Natural killer cell (primary cell): ENCODE measurements around the gene USP24. TPM values are rescaled to one million over a fixed set of nuclear protein-coding genes. Genes with fewer than 3 reads are reported as not detected.

Experiments used
- ATAC-seq, 3 donors: fragments of 150-1000 bp in 2 of 3; fragments of 200-7000 bp in 1 of 3; cut with Tn5 transposase; 1 replicate in 1 of 3; 2 replicates in 2 of 3; pipeline ENCODE4 v1.10.0; 2021; ENCODE audit warnings: mild to moderate bottlenecking in 2 of 3, moderate library complexity in 2 of 3
- DNase-seq, 2 donors: peaks; one replicate each; pipeline versions ENCODE4 v3.0.0 to v3.0.0-alpha.2; 2013 to 2021; ENCODE audit warnings: mixed read lengths in 1 of 2
- H3K27ac ChIP-seq: one replicate; pipeline ENCODE4 v1.5.1; 2013; ENCODE audit warnings: mild to moderate bottlenecking, low read length
- H3K27me3 ChIP-seq: one replicate; pipeline ENCODE4 v1.6.1; 2013; ENCODE audit warnings: low read length; ENCODE audit not compliant: control insufficient read depth, insufficient read depth
- H3K36me3 ChIP-seq: one replicate; pipeline ENCODE4 v1.6.1; 2013; ENCODE audit warnings: low read length; ENCODE audit not compliant: control insufficient read depth, insufficient read depth
- H3K4me1 ChIP-seq: one replicate; pipeline ENCODE4 v1.6.1; 2013; ENCODE audit warnings: low read length; ENCODE audit not compliant: control insufficient read depth, insufficient read depth
- H3K4me3 ChIP-seq: one replicate; pipeline ENCODE4 v1.5.1; 2013; ENCODE audit warnings: low read length
- H3K9me3 ChIP-seq: one replicate; pipeline ENCODE4 v1.6.1; 2013; ENCODE audit warnings: low read length; ENCODE audit not compliant: control insufficient read depth, insufficient read depth
- H3K27ac Mint-ChIP-seq, 2 donors: one replicate each; pipeline ENCODE4 v1.8.0; 2022; ENCODE audit warnings: mild to moderate bottlenecking in 2 of 2, mixed read lengths in 2 of 2, moderate library complexity in 1 of 2
- H3K27me3 Mint-ChIP-seq, 2 donors: one replicate each; pipeline ENCODE4 v1.8.0; 2022; ENCODE audit warnings: low read depth in 2 of 2, mixed read lengths in 2 of 2
- H3K36me3 Mint-ChIP-seq: one replicate; pipeline ENCODE4 v1.8.0; 2022; ENCODE audit warnings: mixed read lengths
- H3K4me1 Mint-ChIP-seq, 2 donors: one replicate each; pipeline ENCODE4 v1.8.0; 2022; ENCODE audit warnings: mixed read lengths in 2 of 2
- H3K4me3 Mint-ChIP-seq: one replicate; pipeline ENCODE4 v1.8.0; 2022; ENCODE audit warnings: mild to moderate bottlenecking, moderate library complexity, mixed read lengths
- H3K9me3 Mint-ChIP-seq, 2 donors: one replicate each; pipeline ENCODE4 v1.8.0; 2022; ENCODE audit warnings: mixed read lengths in 2 of 2
- CTCF ChIP-seq: fragments of 200-600 bp; IDR thresholded peaks from one replicate; pipeline ENCODE4 v1.8.0; 2022; ENCODE audit warnings: antibody characterized with exemption
- WGBS: methylation state at CpG from one replicate; pipeline ENCODE4 v1.1.7; 2013; ENCODE audit warnings: missing lambda C conversion rate; ENCODE audit not compliant: insufficient coverage; 5-methylcytosine and 5-hydroxymethylcytosine counted together
- intact Hi-C: fragments of 100-400 bp; cut with micrococcal nuclease; formaldehyde crosslinking; loops from one replicate; pipeline ENCODE4 v1.14.2; 2022
- total RNA-seq, 4 donors: library from RNA; stranded (reverse); fragments of 120-200 nt in 1 of 4; gene quantifications; one replicate each; pipeline versions ENCODE4 v1.2.3 to v1.2.4, GENCODE V29; 2013 to 2022

USP24 gene, protein sequence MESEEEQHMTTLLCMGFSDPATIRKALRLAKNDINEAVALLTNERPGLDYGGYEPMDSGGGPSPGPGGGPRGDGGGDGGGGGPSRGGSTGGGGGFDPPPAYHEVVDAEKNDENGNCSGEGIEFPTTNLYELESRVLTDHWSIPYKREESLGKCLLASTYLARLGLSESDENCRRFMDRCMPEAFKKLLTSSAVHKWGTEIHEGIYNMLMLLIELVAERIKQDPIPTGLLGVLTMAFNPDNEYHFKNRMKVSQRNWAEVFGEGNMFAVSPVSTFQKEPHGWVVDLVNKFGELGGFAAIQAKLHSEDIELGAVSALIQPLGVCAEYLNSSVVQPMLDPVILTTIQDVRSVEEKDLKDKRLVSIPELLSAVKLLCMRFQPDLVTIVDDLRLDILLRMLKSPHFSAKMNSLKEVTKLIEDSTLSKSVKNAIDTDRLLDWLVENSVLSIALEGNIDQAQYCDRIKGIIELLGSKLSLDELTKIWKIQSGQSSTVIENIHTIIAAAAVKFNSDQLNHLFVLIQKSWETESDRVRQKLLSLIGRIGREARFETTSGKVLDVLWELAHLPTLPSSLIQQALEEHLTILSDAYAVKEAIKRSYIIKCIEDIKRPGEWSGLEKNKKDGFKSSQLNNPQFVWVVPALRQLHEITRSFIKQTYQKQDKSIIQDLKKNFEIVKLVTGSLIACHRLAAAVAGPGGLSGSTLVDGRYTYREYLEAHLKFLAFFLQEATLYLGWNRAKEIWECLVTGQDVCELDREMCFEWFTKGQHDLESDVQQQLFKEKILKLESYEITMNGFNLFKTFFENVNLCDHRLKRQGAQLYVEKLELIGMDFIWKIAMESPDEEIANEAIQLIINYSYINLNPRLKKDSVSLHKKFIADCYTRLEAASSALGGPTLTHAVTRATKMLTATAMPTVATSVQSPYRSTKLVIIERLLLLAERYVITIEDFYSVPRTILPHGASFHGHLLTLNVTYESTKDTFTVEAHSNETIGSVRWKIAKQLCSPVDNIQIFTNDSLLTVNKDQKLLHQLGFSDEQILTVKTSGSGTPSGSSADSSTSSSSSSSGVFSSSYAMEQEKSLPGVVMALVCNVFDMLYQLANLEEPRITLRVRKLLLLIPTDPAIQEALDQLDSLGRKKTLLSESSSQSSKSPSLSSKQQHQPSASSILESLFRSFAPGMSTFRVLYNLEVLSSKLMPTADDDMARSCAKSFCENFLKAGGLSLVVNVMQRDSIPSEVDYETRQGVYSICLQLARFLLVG (N-terminal part only)
- total RNA-seq, result 100 to 1,000 TPM; 155 TPM
- total RNA-seq (2013), result 128 TPM

GRCh38 chr1:55215194-55216021 is at the start of gene USP24:
Gene USP24 (minus strand): TSS chr1:55215364. CDS start chr1:55215113, 251 bp downstream.
- peak; percentile 82 to 92 (median 91) for ATAC-seq
- intact Hi-C loops, result loop anchor here (2.0 to 5.0 kb wide), 3 partner anchors 27 to 75 kb away; no protein-coding TSS in a partner anchor
- H3K36me3 Mint-ChIP-seq, result no peaks in the 10 kb centered on the region
- no peaks in the 10 kb centered on the region for H3K27me3 Mint-ChIP-seq
- DNase-seq, result peak; percentile 76 to 93
- peaks cover 68 to 69% of the 10 kb centered on the region in 2 donors for H3K4me1 Mint-ChIP-seq
- no peak for TF ChIP-seq CTCF
- Histone ChIP-seq H3K27ac (peak within 1 kb of the TSS; percentile 97), H3K9me3 (no peaks in the 10 kb centered on the region), H3K4me1 (peaks cover 34% of the 10 kb centered on the region), H3K4me3 (peak within 1 kb of the TSS; percentile 82), H3K36me3 (no peaks in the 10 kb centered on the region), H3K27me3 (no peaks in the 10 kb centered on the region)
- WGBS, result under 1% methylated on average over 96 of the region's 96 CpGs
- H3K27ac Mint-ChIP-seq, result peak within 1 kb of the TSS; percentile 98 to 99
- no peaks in the 10 kb centered on the region for H3K9me3 Mint-ChIP-seq
- peak within 1 kb of the TSS; percentile 97 for H3K4me3 Mint-ChIP-seq

DNA sequence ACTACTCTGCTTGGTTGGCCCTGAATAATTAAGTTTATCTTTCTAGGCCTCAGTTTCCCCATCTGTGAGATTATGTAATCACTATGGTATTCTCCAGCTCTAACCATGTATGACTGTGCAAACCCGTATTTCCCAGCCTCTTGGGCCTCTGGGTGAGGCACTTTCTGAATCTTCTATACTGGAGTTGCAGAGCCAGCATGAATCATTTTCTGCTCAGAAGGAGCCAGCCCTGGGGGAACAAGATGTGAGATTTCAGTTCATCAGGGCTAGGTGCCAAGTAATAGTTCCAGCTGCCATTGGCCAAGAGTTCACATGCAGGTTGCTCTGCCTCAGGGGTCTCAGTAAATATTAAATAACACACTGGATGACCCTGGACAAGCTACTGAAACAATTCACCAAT is 47.7 kb upstream of the USP24 start:
- WGBS, result 85% methylated on average over 1 of the region's 1 CpG
- ATAC-seq, result no peak
- intact Hi-C loops, result no loop called here
- no peaks in the 10 kb centered on the region for H3K9me3 Mint-ChIP-seq
- no peak overlapping the region for H3K4me3 Mint-ChIP-seq
- peaks cover 0 to 2% of the 10 kb centered on the region in 2 donors for H3K27me3 Mint-ChIP-seq
- H3K4me1 Mint-ChIP-seq, result peaks cover 8 to 12% of the 10 kb centered on the region in 2 donors
- no peaks in the 10 kb centered on the region for H3K9me3 ChIP-seq
- no peaks in the 10 kb centered on the region for H3K27me3 ChIP-seq
- H3K27ac ChIP-seq, result no peak overlapping the region
- H3K36me3 Mint-ChIP-seq, result no peaks in the 10 kb centered on the region
- DNase-seq, result no peak
- no peak overlapping the region for H3K4me3 ChIP-seq
- no peak for TF ChIP-seq CTCF
- H3K4me1 ChIP-seq, result peaks cover 27% of the 10 kb centered on the region
- H3K27ac Mint-ChIP-seq, result no peak overlapping the region
- no peaks in the 10 kb centered on the region for H3K36me3 ChIP-seq

DNA sequence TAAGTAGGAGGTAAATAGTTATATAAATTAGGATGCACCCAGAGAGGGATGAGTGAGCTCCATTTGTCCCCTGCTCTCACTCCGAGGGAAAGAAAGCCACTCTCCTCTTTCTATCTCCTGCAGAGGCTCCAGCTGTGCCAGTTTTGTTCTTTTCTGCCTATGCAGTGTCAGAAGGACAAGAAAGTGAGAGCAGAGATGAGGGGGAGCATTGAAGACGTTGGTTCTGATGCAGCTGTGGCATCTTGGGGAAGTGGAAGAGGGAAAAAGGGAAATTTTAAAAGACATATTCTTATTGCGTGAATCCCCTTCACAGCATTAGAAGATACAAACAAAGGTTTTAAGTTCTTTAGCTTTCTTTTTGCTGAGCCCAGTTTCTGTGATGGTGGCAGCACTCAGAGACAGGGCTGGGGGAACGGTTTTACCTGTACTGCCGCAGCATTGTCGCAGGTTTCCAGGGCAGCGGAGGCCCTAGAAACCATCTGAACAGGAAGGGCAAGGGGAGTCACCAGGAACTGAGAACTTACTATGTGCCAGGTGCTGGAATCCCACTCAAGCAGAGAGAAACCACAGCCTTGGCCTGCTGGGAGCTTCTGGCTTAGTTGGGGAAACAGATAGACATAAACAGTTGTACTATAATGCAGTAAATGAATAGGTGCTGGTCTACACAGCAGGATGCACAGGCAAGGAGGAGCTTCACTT is 44.9 kb upstream of the USP24 start:
- Histone ChIP-seq H3K9me3 (no peaks in the 10 kb centered on the region), H3K4me3 (no peak overlapping the region), H3K4me1 (peaks cover 28% of the 10 kb centered on the region), H3K36me3 (no peaks in the 10 kb centered on the region), H3K27ac (peak overlapping the region; percentile 63), H3K27me3 (no peaks in the 10 kb centered on the region)
- peaks cover 13 to 18% of the 10 kb centered on the region in 2 donors for H3K4me1 Mint-ChIP-seq
- TF ChIP-seq CTCF, result no peak
- H3K27me3 Mint-ChIP-seq, result peaks cover 0 to 2% of the 10 kb centered on the region in 2 donors
- H3K9me3 Mint-ChIP-seq, result no peaks in the 10 kb centered on the region
- H3K27ac Mint-ChIP-seq, result peak overlapping the region in 1 of 2 donors; percentile 16
- H3K36me3 Mint-ChIP-seq, result no peaks in the 10 kb centered on the region
- DNase-seq (no peak), ATAC-seq (no peak)
- no peak overlapping the region for H3K4me3 Mint-ChIP-seq
- intact Hi-C loops, result no loop called here
- 53% methylated on average over 6 of the region's 7 CpGs for WGBS
